Fibroblast of lung (primary cell): ENCODE results near the gene KLHL10.

Source experiments
- EZH2 ChIP-seq: IDR thresholded peaks from 2 replicates; pipeline ENCODE4 v1.5.1; 2012; ENCODE audit warnings: low read length, control low read depth, mild to moderate bottlenecking; ENCODE audit errors: missing control alignments
- TF ChIP-seq, protein P1 (sequence below), 2 donors: IDR thresholded peaks in 1 of 2; conservative IDR thresholded peaks in 1 of 2; 1 replicate in 1 of 2; 2 replicates in 1 of 2; pipeline ENCODE4 v1.5.1; 2011 to 2012; ENCODE audit warnings: low read length in 2 of 2, control low read depth in 1 of 2, inconsistent platforms in 1 of 2, low read depth in 1 of 2, mild to moderate bottlenecking in 1 of 2

DNA sequence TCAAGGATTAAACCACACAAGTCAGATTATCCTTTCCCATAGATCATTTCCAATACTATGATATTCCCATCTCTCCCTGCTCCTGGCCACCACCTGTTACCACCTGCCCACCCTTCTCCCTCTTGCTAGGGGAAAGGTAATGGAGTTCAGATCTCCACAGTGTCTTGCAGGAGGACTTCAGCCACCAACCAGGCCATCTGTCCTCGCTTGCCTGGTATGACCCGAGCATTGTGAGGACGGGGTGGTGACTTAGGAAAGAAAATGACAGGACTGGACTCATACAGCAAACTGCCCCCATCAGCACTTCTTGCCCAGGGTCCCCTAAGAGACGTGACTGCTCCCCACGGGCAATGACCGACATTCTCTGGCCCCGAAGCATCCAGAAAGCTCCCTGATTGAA lies 14.0 kb upstream of the KLHL10 start:
- TF ChIP-seq, protein P1, sequence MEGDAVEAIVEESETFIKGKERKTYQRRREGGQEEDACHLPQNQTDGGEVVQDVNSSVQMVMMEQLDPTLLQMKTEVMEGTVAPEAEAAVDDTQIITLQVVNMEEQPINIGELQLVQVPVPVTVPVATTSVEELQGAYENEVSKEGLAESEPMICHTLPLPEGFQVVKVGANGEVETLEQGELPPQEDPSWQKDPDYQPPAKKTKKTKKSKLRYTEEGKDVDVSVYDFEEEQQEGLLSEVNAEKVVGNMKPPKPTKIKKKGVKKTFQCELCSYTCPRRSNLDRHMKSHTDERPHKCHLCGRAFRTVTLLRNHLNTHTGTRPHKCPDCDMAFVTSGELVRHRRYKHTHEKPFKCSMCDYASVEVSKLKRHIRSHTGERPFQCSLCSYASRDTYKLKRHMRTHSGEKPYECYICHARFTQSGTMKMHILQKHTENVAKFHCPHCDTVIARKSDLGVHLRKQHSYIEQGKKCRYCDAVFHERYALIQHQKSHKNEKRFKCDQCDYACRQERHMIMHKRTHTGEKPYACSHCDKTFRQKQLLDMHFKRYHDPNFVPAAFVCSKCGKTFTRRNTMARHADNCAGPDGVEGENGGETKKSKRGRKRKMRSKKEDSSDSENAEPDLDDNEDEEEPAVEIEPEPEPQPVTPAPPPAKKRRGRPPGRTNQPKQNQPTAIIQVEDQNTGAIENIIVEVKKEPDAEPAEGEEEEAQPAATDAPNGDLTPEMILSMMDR (conservative IDR thresholded peaks at IDR 0.05 in 1 of 2, IDR thresholded peaks at IDR 0.05 in 1 of 2; ENCODE audit: low read depth in 1 of 2, low read length in 2 of 2), result no peak
- no peak for TF ChIP-seq EZH2
